Pancreas (tissue), 10 donors: ENCODE measurements around the gene HNF1B. TPM values are rescaled to one million over a fixed set of nuclear protein-coding genes. Genes with fewer than 3 reads are reported as not detected.

ENCODE experiments used
- ATAC-seq, 4 donors: fragments of 200-7000 bp; cut with Tn5 transposase; one replicate each; pipeline versions ENCODE4 v1.8.0 to v1.9.1; 2020; ENCODE audit warnings: mild to moderate bottlenecking in 4 of 4, moderate library complexity in 4 of 4
- DNase-seq, 6 donors: peaks; one replicate each; pipeline ENCODE4 v3.0.0-alpha.2; 2020
- FAIRE-seq: peaks from 2 replicates; lab custom pipeline; 2012; peaks lifted over from hg19 to GRCh38; lab: Jason Lieb, UNC
- H3K27ac ChIP-seq, 4 donors: fragments of 200-600 bp; sonication (generic); 1 replicate in 3 of 4; 2 replicates in 1 of 4; pipeline versions ENCODE4 v1.5.0 to v1.8.0; 2020
- H3K27me3 ChIP-seq, 4 donors: fragments of 200-600 bp; one replicate each; pipeline ENCODE4 v1.8.0; 2021
- H3K36me3 ChIP-seq, 3 donors: fragments of 200-600 bp; sonication (generic) in 1 of 3; one replicate each; pipeline versions ENCODE4 v1.5.0 to v1.8.0; 2020 to 2021
- H3K4me1 ChIP-seq, 3 donors: fragments of 200-600 bp; one replicate each; pipeline ENCODE4 v1.8.0; 2021
- H3K4me3 ChIP-seq, 4 donors: fragments of 200-600 bp; sonication (generic) in 2 of 4; one replicate each; pipeline versions ENCODE4 v1.5.0 to v1.8.0; 2020 to 2021
- H3K9me3 ChIP-seq, 4 donors: fragments of 200-600 bp; one replicate each; pipeline ENCODE4 v1.8.0; 2021
- WGBS, 2 donors: extraction: QIAGEN DNeasy Blood & Tissue Kit; methylation state at CpG; one replicate each; pipeline ENCODE4 v1.1.7; 2013; 5-methylcytosine and 5-hydroxymethylcytosine counted together
- intact Hi-C, 3 donors: fragments of 100-400 bp; cut with DNase I; formaldehyde crosslinking; loops; one replicate each; pipeline versions ENCODE4 v1.11.1 to v1.14.2; 2022
- polyA plus RNA-seq, 2 donors: library from polyadenylated mRNA; stranded (reverse); fragments of 200-250 nt; gene quantifications; one replicate each; pipeline ENCODE4 v1.2.3, GENCODE V29; 2013
- total RNA-seq, 6 donors: library from RNA; stranded (reverse); fragmentation: NEBNext Ultra II Directional in 4 of 6; extraction: Animal tissue kit (Norgen Biotek cat#: 25700) in 4 of 6; gene quantifications; one replicate each; pipeline versions ENCODE4 v1.2.1 to v1.2.4, GENCODE V29; 2021 to 2023
- TF ChIP-seq, protein P1 (sequence below), 4 donors: fragments of 200-600 bp; sonication (generic) in 3 of 4; IDR thresholded peaks; one replicate each; pipeline versions ENCODE4 v1.5.0 to v1.8.0; 2021; ENCODE audit warnings: antibody characterized with exemption in 4 of 4
- donor health status: healthy with polysubstance abuse.
- donor health status: DM: no; HTN: no; CAD: no; lungs with moderate emphysema.
- donor health status: DM: no; HTN: no; CAD: no.
- donor health status: control.
- donor health status: control.
- donor health status: Bipolar disorder and iron deficiency.
- donor health status: DM: yes; HTN: yes; CAD: no.
- donor health status: DM: no; HTN: no; CAD: no.
- donor health status: DM: no; HTN: no; CAD: no.
- donor health status: DM: yes; HTN: yes; CAD: no.

Gene HNF1B
- total and polyA plus RNA-seq, 8 donors: 24.9 to 50.5 (median 33.6) TPM

DNA sequence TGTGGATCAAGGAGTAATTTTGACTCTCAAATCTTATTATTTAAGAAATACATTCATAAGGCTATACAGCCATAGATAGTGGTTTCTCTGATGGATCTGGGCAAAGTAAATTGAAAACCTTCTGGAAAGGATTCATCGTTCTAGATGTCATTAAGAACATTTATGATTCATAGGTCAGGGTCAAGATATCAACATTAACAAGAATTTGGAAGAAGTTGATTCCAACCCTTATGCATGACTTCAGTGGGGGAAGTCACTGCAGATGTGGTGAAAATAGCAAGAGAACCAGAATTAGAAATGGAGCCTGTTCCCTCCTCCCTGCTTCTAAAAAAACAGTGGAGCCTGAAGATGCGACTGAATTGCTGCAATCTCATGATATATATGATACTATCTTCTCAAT, 36.6 kb upstream of the HNF1B start:
- Histone ChIP-seq H3K4me1 (no peaks in the 10 kb centered on the region), H3K27me3 (no peaks in the 10 kb centered on the region), H3K9me3 (no peaks in the 10 kb centered on the region), H3K36me3 (no peaks in the 10 kb centered on the region), H3K27ac (no peak overlapping the region), H3K4me3 (no peak overlapping the region)
- FAIRE-seq (no peak), ATAC-seq (no peak), DNase-seq (no peak)
- WGBS, 2 donors: 71 to 79% methylated on average over 2 of the region's 2 CpGs
- intact Hi-C loops: no loop called here
- TF ChIP-seq, protein P1, sequence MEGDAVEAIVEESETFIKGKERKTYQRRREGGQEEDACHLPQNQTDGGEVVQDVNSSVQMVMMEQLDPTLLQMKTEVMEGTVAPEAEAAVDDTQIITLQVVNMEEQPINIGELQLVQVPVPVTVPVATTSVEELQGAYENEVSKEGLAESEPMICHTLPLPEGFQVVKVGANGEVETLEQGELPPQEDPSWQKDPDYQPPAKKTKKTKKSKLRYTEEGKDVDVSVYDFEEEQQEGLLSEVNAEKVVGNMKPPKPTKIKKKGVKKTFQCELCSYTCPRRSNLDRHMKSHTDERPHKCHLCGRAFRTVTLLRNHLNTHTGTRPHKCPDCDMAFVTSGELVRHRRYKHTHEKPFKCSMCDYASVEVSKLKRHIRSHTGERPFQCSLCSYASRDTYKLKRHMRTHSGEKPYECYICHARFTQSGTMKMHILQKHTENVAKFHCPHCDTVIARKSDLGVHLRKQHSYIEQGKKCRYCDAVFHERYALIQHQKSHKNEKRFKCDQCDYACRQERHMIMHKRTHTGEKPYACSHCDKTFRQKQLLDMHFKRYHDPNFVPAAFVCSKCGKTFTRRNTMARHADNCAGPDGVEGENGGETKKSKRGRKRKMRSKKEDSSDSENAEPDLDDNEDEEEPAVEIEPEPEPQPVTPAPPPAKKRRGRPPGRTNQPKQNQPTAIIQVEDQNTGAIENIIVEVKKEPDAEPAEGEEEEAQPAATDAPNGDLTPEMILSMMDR (IDR thresholded peaks at IDR 0.05): no peak

DNA sequence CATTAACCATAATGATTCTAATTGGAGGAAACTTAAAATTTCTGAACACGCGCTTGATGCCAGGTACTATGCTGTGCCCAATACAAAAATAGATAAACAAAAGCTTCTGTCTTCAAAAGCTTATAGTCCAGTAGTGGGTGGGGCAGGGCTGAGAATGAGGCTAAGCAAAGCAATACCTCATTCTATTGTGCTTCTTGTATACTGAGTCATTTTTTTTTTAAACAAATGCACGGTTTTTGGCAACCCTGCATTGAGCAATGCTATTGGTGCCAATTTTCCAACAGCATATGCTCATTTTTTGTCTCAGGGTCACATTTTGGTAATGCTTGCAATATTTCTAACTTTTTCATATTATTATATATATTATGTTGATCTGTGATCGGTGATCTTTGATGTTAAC, 34.7 kb upstream of the HNF1B start:
- intact Hi-C loops: loop anchor here in 1 of 3 donors (10.0 kb wide), 1 partner anchor 135 kb away; the partner anchor contains the start of gene DDX52
- no peak for FAIRE-seq
- no peaks in the 10 kb centered on the region for H3K9me3 ChIP-seq
- TF ChIP-seq, protein P1 (IDR thresholded peaks at IDR 0.05): no peak
- H3K4me1 ChIP-seq: no peaks in the 10 kb centered on the region
- 77 to 79% methylated on average over 4 of the region's 4 CpGs for WGBS, 2 donors
- no peaks in the 10 kb centered on the region for H3K36me3 ChIP-seq
- no peak overlapping the region for H3K27ac ChIP-seq
- no peak overlapping the region for H3K4me3 ChIP-seq
- no peak for DNase-seq
- H3K27me3 ChIP-seq: no peaks in the 10 kb centered on the region
- ATAC-seq: no peak

DNA sequence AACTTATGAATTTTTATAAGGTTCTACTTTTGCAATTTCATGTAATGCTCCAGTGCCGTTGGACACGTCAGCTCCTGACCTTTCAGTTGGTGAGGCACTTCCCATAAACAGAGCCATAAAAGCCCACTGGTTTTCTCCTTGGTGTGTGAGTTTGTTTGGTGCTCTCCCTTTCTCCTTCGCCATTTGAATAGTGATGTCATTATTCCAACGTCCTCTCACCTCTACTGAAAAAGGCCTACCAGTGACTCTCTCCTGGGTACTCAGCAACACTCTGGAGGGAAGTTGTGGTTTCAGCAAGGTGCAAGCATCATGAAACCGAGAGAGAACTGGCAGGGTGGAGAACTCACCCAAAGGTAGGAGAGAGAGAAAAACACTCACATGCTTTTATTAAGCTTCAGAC, 29.6 kb upstream of the HNF1B start:
- no peaks in the 10 kb centered on the region for H3K9me3 ChIP-seq
- H3K27me3 ChIP-seq: no peaks in the 10 kb centered on the region
- H3K4me1 ChIP-seq: no peaks in the 10 kb centered on the region
- no peak overlapping the region for H3K4me3 ChIP-seq
- no peak for DNase-seq
- H3K36me3 ChIP-seq: no peaks in the 10 kb centered on the region
- no peak overlapping the region for H3K27ac ChIP-seq
- TF ChIP-seq, protein P1 (IDR thresholded peaks at IDR 0.05): no peak
- no peak for FAIRE-seq
- ATAC-seq: no peak
- WGBS, 2 donors: 71% methylated on average over 5 of the region's 5 CpGs
- intact Hi-C loops: loop anchor here in 1 of 3 donors (10.0 kb wide), 1 partner anchor 130 kb away; the partner anchor contains the start of gene DDX52

DNA sequence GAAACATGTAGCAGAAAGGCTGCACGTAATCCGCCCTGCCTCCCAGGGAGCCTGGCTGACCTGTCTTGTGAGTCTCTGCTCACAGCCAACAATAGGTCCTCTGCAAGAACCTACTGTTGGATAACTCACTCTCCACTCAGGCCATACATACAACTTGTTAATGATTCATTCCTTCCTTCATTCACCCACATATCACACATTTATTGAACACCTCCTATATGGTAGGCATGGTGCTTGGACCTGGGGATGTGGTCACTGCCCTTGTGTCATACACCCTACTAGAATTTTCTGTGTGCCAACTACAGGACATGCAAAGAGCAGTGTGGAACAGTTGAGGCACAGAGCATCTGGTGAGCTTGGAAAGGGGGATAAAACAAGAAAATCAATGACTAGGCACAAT, 28.1 kb upstream of the HNF1B start:
- ATAC-seq (no peak), FAIRE-seq (no peak), DNase-seq (no peak)
- H3K36me3 ChIP-seq: no peaks in the 10 kb centered on the region
- WGBS, 2 donors: 83 to 100% methylated on average over 2 of the region's 2 CpGs
- no peaks in the 10 kb centered on the region for H3K27me3 ChIP-seq
- no peak overlapping the region for H3K4me3 ChIP-seq
- intact Hi-C loops: loop anchor here in 1 of 3 donors (10.0 kb wide), 1 partner anchor 128 kb away; the partner anchor contains the start of gene DDX52
- H3K4me1 ChIP-seq: no peaks in the 10 kb centered on the region
- no peaks in the 10 kb centered on the region for H3K9me3 ChIP-seq
- no peak overlapping the region for H3K27ac ChIP-seq
- TF ChIP-seq, protein P1 (IDR thresholded peaks at IDR 0.05): no peak
